Astrocyte of the hippocampus (primary cell): ENCODE data around the gene ANTXR1.
A peak's percentile ranks its signal among the peaks of the same experiment; 100 is the strongest.
"Not testable (repeated sequence)": the region's sequence is repeated elsewhere in the genome, so short reads cannot be mapped to it uniquely, and the experiment has no call there.

ENCODE experiments used
- DNase-seq: peaks from one replicate; pipeline ENCODE4 v3.0.0; 2011; ENCODE audit warnings: low read depth, low spot score

Gene ANTXR1

GRCh38 chr2:69163109-69163508, 150.1 kb downstream of the ANTXR1 start:
- DNase-seq = peak; percentile 92

DNA sequence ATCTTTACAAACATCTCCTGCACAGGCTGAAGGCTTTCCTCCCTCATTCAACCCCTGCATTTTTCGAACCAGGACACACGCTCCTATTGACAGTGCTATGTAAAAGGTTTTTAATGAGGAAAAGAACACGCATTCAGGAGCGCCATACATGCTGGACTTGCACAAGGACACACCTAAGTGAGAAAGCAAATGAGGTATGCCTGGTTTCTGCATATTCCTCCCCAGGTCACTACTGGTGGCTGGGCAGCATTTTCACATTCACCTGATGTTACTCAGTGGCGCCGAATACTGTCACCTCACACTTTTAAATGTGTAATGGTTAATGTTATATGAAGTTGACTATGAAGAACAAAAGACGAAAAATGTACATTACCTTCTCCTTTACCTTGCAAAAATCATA, 150.6 kb downstream of the ANTXR1 start:
- no peak for DNase-seq

DNA sequence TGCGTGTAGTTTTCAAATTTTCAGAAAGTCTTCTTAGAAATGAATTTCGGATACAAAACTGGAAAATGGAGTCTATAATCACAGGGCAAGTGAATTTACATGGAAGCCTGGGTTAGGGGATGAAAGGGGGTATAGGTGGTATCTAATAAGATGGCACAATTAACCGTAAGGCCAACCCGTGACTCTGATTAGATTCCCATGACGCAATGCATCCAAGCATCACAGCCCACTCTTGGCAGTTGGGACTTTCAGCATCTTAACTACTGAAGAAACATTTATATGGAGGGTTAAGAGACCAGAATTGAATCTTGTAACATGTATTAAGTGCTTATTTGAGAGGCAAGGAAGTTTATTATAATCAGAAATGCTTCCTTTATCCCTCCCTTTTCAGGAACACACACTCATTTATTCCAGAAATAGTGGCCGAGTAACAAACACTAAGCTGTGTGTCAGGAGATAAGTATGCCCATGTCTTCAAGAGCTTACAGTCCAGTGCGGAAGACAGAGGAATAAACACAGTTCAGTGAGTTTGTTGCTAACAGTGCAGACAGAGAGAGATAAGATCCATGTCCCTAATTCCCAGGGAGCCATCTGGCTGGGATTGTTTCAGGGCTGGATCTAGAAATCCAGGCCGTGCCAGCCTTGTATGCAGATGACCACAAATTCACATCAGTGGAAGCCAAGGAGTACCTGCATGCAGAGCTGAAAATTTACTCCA, 151.2 kb downstream of the ANTXR1 start:
- peak; percentile 74 for DNase-seq

GRCh38 chr2:69165091-69165880, 152.3 kb downstream of the ANTXR1 start:
- no peak for DNase-seq

DNA sequence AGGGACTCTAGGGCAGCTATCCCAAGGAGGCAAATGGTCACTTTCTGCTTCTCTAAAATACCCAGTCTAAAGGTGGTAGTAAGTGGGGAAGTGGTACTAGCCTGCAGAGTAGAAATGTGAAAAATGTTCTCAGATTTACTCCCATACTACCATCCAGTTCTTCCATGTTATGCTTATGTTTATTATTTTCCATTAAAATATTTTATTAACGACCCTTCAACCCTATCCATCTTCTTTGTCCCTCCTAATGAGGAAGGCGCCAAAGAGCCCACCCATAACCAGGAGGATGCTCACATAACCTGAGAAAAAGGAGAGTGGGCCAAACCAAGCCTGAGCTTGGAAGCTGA, 153.5 kb downstream of the ANTXR1 start:
- no peak for DNase-seq

DNA sequence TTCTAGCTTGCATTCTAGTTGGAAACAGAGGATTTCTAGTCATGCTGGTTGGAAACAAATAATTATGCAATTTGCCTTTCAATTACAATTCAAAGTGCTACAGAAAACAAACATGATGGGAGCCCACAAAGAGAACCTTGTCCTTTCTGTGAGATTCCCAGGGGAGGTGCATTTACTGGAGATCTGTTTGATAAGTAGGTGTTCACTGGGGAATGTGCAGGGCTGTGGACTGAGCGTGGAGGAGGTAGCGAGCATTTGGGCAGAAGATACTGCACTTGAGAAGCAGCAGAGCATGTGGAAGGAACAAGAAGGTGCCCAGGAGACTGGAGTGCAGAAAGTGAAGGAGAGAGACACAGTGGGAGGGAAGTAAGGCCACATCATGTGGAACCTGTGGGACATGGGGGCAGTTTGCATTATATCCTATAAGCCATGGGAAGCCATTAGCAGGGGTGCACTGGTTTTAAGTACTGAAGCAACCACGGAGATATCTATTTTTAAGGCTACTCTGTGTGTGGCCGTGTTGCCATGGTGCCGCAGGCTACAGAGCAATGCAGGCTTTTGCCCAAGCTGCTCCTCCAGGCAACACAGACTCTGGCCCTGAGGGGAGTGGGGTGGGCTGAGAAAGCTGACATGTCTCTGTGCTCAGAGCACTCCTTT, 154.0 kb downstream of the ANTXR1 start:
- no peak for DNase-seq

DNA sequence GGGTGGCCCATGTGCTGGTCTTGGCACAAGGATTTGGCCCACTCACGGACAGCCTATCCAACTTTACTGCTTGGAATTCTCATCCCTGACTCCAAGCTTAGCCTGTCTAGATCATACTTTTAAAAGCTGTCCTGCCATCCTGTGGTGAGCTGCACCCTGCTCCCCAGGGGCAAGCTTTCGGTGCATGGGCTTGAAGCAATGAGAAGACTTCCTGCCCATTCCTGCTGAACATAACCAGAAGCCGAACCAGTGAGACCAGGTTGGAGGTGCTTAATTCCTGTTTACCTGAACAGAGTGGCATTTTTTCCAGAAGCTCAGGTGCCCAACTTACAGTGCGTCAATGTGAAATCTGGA, 154.5 kb downstream of the ANTXR1 start:
- DNase-seq = no peak

GRCh38 chr2:69168144-69168813, 155.3 kb downstream of the ANTXR1 start:
- DNase-seq = no peak

- DNase-seq = no peak
Observed at GRCh38 chr2:69168950-69169654, 156.1 kb downstream of the ANTXR1 start.

GRCh38 chr2:69169655-69170389, 156.8 kb downstream of the ANTXR1 start:
- peak; percentile 86 for DNase-seq

DNA sequence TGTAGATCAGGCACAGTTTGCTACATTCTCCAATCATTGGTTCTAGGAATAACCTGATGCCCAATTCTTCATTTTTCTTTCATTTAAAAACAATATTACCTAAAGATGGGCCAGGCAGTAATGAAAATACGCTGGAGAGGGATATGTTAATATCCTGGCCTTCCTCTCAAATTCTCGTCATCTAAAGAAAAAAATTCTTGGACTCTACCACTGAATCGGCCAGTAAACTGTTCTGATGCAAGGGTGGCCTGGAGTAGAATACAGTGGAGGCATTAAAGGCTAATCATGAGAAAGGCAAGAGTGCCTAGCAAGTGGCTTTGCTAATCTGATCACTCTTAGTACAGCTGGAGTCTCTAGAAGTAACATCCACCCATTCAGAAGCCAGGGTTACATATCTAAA, 157.7 kb downstream of the ANTXR1 start:
- no peak for DNase-seq

DNA sequence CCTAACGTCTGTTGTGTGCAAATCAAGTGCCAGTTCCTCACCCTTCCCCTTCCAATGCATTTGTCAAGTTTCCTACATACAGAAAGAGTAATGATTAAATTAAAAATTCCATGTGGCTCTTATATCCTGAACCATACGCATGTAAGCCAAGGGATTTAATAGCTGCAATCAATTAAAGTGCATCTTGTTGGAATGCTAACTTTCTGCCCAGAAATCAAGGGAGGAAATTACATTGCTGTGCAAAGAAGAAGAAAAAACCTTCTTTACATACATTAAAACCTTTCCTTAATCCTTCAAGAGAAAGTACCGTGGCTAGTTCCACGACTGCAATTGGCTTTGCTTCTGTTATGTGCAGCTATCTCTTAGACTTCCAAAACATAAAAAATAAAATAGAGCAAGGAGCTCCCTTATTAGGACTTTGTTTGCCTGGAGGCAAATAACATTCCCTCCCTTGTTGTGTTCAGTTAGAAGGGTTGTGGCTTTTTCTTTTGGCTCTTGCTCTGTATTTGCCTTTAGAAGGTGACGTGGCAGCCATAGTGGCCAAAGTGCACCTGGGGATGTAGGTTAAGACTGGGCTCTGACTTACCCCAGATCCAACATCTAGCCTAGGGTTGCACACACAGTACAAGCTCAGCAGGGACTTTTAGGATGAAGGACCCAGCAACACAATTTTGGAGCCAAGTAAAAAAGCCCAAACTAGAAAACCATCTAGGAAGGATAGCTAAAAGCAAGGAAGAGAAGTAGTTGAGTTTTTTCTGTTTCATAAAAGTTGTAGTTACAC, 158.3 kb downstream of the ANTXR1 start:
- peak; percentile 50 for DNase-seq

DNA sequence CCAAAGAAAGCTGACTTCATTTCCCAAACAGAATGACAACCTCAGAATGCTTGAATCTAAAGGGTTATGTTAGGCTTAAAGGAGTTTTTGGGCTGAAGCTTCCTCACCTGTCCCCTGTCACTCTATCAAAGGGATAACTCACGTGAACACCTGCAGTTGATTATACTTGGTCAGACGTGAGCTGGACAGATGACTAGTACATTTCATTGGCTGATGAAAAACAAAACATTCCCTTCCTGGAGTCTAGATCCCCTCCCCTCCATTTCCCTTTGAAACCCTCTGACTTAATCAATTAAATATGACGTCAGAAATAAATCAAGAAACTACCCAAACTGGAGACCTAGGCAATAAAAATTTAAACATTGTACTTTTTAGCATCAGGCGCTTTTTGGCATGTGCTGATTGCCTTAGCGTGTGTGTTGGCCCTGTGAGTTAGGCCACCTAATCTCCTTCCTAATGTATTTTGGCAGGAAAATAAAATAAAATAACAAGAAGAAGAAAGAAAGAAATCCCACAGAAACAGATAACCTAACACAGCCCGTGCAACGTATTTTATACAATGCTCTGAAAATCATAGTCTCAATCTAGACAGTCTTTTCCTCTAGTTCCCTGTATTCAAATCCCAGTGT, 159.0 kb downstream of the ANTXR1 start:
- DNase-seq = no peak

DNA sequence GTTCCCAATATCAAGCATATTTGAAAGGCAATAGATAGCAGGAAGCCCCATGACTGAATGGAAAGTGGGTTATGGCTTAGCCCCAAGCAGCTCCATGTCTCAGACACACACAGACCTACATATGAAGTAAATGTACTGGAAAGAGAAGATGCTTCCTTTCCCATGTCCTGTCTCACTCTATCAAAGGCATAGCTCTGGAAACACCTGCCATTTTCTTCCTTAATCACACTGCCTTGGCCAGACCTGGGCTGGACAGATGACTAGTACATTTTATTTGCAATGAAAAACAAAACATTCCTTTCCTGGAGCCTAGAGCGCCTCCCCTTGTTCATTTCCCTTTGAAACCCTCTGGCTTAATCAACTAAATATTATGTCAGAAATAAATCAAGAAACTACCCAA, 160.7 kb downstream of the ANTXR1 start:
- no peak for DNase-seq

DNA sequence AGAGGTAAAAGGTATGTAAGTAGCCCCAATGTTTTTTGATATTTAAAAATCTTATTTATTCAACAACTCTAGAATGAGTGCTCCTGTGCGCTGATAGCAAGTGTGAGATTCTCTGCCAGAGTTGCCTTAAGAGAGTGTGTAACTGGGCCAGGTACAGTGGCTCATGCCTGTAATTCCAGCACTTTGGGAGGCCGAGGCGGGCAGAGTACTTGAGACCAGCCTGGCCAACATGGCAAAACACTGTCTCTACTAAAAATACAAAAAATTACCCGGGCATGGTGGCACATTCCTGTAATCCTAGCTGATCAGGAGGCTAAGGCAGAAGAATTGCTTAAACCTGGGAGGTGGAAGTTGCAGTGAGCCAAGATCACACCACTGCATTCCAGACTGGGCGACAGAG, 161.2 kb downstream of the ANTXR1 start:
- not testable (repeated sequence) for DNase-seq

DNA sequence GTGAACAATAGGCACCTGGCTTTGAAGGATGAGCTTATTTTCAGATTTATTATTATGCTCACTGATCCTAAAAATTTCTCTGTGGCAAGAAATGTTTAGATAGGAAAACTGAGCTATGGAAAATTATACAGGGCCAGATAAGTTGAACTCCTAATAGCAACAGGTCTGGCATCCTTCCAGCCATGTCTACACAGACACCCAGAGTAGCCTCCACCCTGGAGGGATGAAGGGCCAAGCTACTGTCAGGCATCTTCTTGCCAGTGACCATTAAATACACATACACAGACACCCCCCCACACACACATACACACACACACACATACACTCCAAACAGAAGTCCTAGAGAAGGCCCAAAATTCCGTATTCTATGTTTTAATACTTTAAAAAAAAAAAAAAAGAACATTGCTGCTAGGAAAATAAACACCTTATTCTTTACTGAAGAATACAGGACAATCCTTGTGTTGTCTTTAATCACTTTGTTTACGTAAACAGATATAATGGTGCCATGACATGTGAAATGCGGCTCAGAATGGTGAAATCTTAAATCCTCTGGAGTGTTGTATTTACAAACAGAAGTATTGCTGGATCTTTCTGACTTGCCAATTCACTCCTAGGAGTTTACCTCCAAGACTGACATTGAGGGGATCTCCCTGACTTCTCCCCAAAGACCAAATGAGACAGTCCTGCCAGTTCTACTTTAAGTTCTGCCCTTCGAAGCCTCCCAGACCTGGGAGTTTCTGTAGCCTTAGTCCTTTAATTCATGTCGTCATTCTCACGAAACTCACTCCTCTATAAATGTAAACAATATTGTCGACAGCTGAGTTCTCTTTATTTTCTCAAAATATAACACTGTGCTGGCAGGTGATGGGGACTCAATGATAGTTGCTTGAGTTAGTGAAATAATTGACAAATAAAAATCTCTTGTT, 163.1 kb downstream of the ANTXR1 start:
- DNase-seq = no peak

DNA sequence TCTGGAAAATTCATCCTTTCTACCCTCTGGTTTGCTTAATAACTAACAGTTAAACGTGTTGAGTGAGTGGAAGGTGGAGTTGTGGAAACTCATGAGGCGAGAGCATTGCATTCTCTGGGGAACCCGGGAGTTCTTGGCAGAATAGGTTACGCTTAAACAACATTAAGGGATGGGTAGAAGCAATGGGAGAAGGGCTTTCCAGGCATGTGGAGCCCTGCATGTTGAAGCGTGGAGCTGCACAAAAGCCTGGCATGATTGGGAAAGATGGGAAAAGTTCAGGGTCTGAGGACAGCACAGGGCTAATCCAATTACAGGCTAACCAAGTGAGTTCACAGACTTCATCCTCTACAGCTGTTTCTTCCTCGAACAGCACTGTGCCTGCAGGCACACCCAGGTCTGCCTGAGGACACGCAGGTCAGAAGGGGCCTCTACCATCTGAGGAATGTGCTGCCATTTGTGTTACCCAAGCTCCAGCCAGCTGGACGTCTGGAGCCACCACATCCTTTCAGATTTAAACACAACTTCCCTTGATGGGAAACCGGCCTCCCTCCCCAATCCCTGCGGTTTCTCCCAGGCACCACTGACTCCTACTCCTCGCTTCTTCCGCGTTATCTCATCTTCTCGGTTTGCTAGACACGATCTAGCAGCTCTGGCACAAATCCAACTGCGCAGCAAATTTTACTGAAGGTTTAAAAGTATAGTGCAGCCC, 164.2 kb downstream of the ANTXR1 start:
- peak; percentile 65 for DNase-seq
